Measurements from ENCODE around the gene CDH6.

CDH6 gene

GRCh38 chr5:31225118-31225517 is 31.6 kb downstream of the CDH6 start:
- H3K9me3 ChIP-seq (ENCODE audit: control extremely low read depth in 1 of 5, control insufficient read depth in 4 of 5, insufficient read depth in 2 of 5, low read depth in 1 of 5, low read length in 4 of 5) = no peaks in the 10 kb centered on the region
- H3K27me3 ChIP-seq (replicated peaks in 2 of 5; ENCODE audit: control insufficient read depth in 4 of 5, insufficient read depth in 5 of 5, low read length in 4 of 5) = no peaks in the 10 kb centered on the region
- H3K27ac ChIP-seq (ENCODE audit: insufficient read depth in 1 of 2, low read depth in 1 of 2, low read length in 2 of 2, poor library complexity in 1 of 2, severe bottlenecking in 2 of 2) = no peak overlapping the region
- H3K36me3 ChIP-seq (ENCODE audit: control insufficient read depth in 4 of 4, insufficient read depth in 4 of 4, low read length in 3 of 4) = no peaks in the 10 kb centered on the region
- CTCF ChIA-PET = interaction anchor here (1.2 kb wide), 1 partner anchor 823 kb away, joined by 3 read pairs; no protein-coding TSS in a partner anchor
- no peak overlapping the region for H3K4me3 ChIP-seq (ENCODE audit: control insufficient read depth in 1 of 7, extremely low read depth in 1 of 7, insufficient read depth in 4 of 7, low read depth in 2 of 7, low read length in 6 of 7)
- POLR2A ChIA-PET = no interaction called here
- no peaks in the 10 kb centered on the region for H3K4me1 ChIP-seq (ENCODE audit: control extremely low read depth in 1 of 4, control insufficient read depth in 4 of 4, insufficient read depth in 4 of 4, low read length in 3 of 4)
- WGBS (ENCODE audit: insufficient coverage) = 80% methylated on average over 1 of the region's 5 CpGs
- no peak for DNase-seq

- H3K4me1 ChIP-seq (ENCODE audit: control extremely low read depth in 1 of 4, control insufficient read depth in 4 of 4, insufficient read depth in 4 of 4, low read length in 3 of 4) = no peaks in the 10 kb centered on the region
- ChIA-PET POLR2A (no interaction called here), CTCF (no interaction called here)
- no peak overlapping the region for H3K27ac ChIP-seq (ENCODE audit: insufficient read depth in 1 of 2, low read depth in 1 of 2, low read length in 2 of 2, poor library complexity in 1 of 2, severe bottlenecking in 2 of 2)
- no peak overlapping the region for H3K4me3 ChIP-seq (ENCODE audit: control insufficient read depth in 1 of 7, extremely low read depth in 1 of 7, insufficient read depth in 4 of 7, low read depth in 2 of 7, low read length in 6 of 7)
- no peaks in the 10 kb centered on the region for H3K9me3 ChIP-seq (ENCODE audit: control extremely low read depth in 1 of 5, control insufficient read depth in 4 of 5, insufficient read depth in 2 of 5, low read depth in 1 of 5, low read length in 4 of 5)
- H3K36me3 ChIP-seq (ENCODE audit: control insufficient read depth in 4 of 4, insufficient read depth in 4 of 4, low read length in 3 of 4) = no peaks in the 10 kb centered on the region
- WGBS (ENCODE audit: insufficient coverage) = no CpG with 5 or more reads among the region's 3 CpGs
- DNase-seq = no peak
- no peaks in the 10 kb centered on the region for H3K27me3 ChIP-seq (replicated peaks in 2 of 5; ENCODE audit: control insufficient read depth in 4 of 5, insufficient read depth in 5 of 5, low read length in 4 of 5)
Observed at GRCh38 chr5:31225613-31226012, 32.1 kb downstream of the CDH6 start.

- 95% methylated on average over 5 of the region's 5 CpGs for WGBS (ENCODE audit: insufficient coverage)
- Histone ChIP-seq H3K9me3 (ENCODE audit: control extremely low read depth in 1 of 5, control insufficient read depth in 4 of 5, insufficient read depth in 2 of 5, low read depth in 1 of 5, low read length in 4 of 5) (no peaks in the 10 kb centered on the region), H3K27ac (ENCODE audit: insufficient read depth in 1 of 2, low read depth in 1 of 2, low read length in 2 of 2, poor library complexity in 1 of 2, severe bottlenecking in 2 of 2) (no peak overlapping the region), H3K36me3 (ENCODE audit: control insufficient read depth in 4 of 4, insufficient read depth in 4 of 4, low read length in 3 of 4) (no peaks in the 10 kb centered on the region), H3K4me3 (ENCODE audit: control insufficient read depth in 1 of 7, extremely low read depth in 1 of 7, insufficient read depth in 4 of 7, low read depth in 2 of 7, low read length in 6 of 7) (no peak overlapping the region), H3K4me1 (ENCODE audit: control extremely low read depth in 1 of 4, control insufficient read depth in 4 of 4, insufficient read depth in 4 of 4, low read length in 3 of 4) (no peaks in the 10 kb centered on the region), H3K27me3 (replicated peaks in 2 of 5; ENCODE audit: control insufficient read depth in 4 of 5, insufficient read depth in 5 of 5, low read length in 4 of 5) (no peaks in the 10 kb centered on the region)
- ChIA-PET CTCF (no interaction called here), POLR2A (no interaction called here)
- no peak for DNase-seq
Observed at GRCh38 chr5:31226651-31227050, 33.2 kb downstream of the CDH6 start.

GRCh38 chr5:31229266-31229665 is 35.8 kb downstream of the CDH6 start:
- DNase-seq = no peak
- no peaks in the 10 kb centered on the region for H3K4me1 ChIP-seq (ENCODE audit: control extremely low read depth in 1 of 4, control insufficient read depth in 4 of 4, insufficient read depth in 4 of 4, low read length in 3 of 4)
- ChIA-PET POLR2A (no interaction called here), CTCF (no interaction called here)
- no peaks in the 10 kb centered on the region for H3K36me3 ChIP-seq (ENCODE audit: control insufficient read depth in 4 of 4, insufficient read depth in 4 of 4, low read length in 3 of 4)
- H3K9me3 ChIP-seq (ENCODE audit: control extremely low read depth in 1 of 5, control insufficient read depth in 4 of 5, insufficient read depth in 2 of 5, low read depth in 1 of 5, low read length in 4 of 5) = no peaks in the 10 kb centered on the region
- no peaks in the 10 kb centered on the region for H3K27me3 ChIP-seq (replicated peaks in 2 of 5; ENCODE audit: control insufficient read depth in 4 of 5, insufficient read depth in 5 of 5, low read length in 4 of 5)
- 86% methylated on average over 1 of the region's 2 CpGs for WGBS (ENCODE audit: insufficient coverage)
- H3K4me3 ChIP-seq (ENCODE audit: control insufficient read depth in 1 of 7, extremely low read depth in 1 of 7, insufficient read depth in 4 of 7, low read depth in 2 of 7, low read length in 6 of 7) = no peak overlapping the region
- no peak overlapping the region for H3K27ac ChIP-seq (ENCODE audit: insufficient read depth in 1 of 2, low read depth in 1 of 2, low read length in 2 of 2, poor library complexity in 1 of 2, severe bottlenecking in 2 of 2)

- H3K9me3 ChIP-seq (ENCODE audit: control extremely low read depth in 1 of 5, control insufficient read depth in 4 of 5, insufficient read depth in 2 of 5, low read depth in 1 of 5, low read length in 4 of 5) = no peaks in the 10 kb centered on the region
- H3K27me3 ChIP-seq (replicated peaks in 2 of 5; ENCODE audit: control insufficient read depth in 4 of 5, insufficient read depth in 5 of 5, low read length in 4 of 5) = no peaks in the 10 kb centered on the region
- WGBS (ENCODE audit: insufficient coverage) = 94% methylated on average over 2 of the region's 6 CpGs
- no peak overlapping the region for H3K4me3 ChIP-seq (ENCODE audit: control insufficient read depth in 1 of 7, extremely low read depth in 1 of 7, insufficient read depth in 4 of 7, low read depth in 2 of 7, low read length in 6 of 7)
- no peak for DNase-seq
- no peaks in the 10 kb centered on the region for H3K36me3 ChIP-seq (ENCODE audit: control insufficient read depth in 4 of 4, insufficient read depth in 4 of 4, low read length in 3 of 4)
- no peak overlapping the region for H3K27ac ChIP-seq (ENCODE audit: insufficient read depth in 1 of 2, low read depth in 1 of 2, low read length in 2 of 2, poor library complexity in 1 of 2, severe bottlenecking in 2 of 2)
- ChIA-PET CTCF (interaction anchor here (0.6 to 2.9 kb wide), 16 partner anchors 11 to 841 kb away, joined by 3 to 21 read pairs (median 6); no protein-coding TSS in a partner anchor), POLR2A (no interaction called here)
- no peaks in the 10 kb centered on the region for H3K4me1 ChIP-seq (ENCODE audit: control extremely low read depth in 1 of 4, control insufficient read depth in 4 of 4, insufficient read depth in 4 of 4, low read length in 3 of 4)
Observed at GRCh38 chr5:31231177-31231838, 37.8 kb downstream of the CDH6 start.

- H3K9me3 ChIP-seq (ENCODE audit: control extremely low read depth in 1 of 5, control insufficient read depth in 4 of 5, insufficient read depth in 2 of 5, low read depth in 1 of 5, low read length in 4 of 5) = no peaks in the 10 kb centered on the region
- H3K4me1 ChIP-seq (ENCODE audit: control extremely low read depth in 1 of 4, control insufficient read depth in 4 of 4, insufficient read depth in 4 of 4, low read length in 3 of 4) = no peaks in the 10 kb centered on the region
- no peak overlapping the region for H3K4me3 ChIP-seq (ENCODE audit: control insufficient read depth in 1 of 7, extremely low read depth in 1 of 7, insufficient read depth in 4 of 7, low read depth in 2 of 7, low read length in 6 of 7)
- no peaks in the 10 kb centered on the region for H3K36me3 ChIP-seq (ENCODE audit: control insufficient read depth in 4 of 4, insufficient read depth in 4 of 4, low read length in 3 of 4)
- 0% methylated on average over 1 of the region's 4 CpGs for WGBS (ENCODE audit: insufficient coverage)
- ChIA-PET POLR2A (no interaction called here), CTCF (interaction anchor here (0.7 to 2.9 kb wide), 18 partner anchors 9 to 831 kb away, joined by 3 to 21 read pairs (median 5); no protein-coding TSS in a partner anchor)
- H3K27ac ChIP-seq (ENCODE audit: insufficient read depth in 1 of 2, low read depth in 1 of 2, low read length in 2 of 2, poor library complexity in 1 of 2, severe bottlenecking in 2 of 2) = no peak overlapping the region
- no peaks in the 10 kb centered on the region for H3K27me3 ChIP-seq (replicated peaks in 2 of 5; ENCODE audit: control insufficient read depth in 4 of 5, insufficient read depth in 5 of 5, low read length in 4 of 5)
- DNase-seq = peak; percentile 46 to 67 (median 64)
Observed at GRCh38 chr5:31232273-31232888, 38.9 kb downstream of the CDH6 start.

- H3K27me3 ChIP-seq (replicated peaks in 2 of 5; ENCODE audit: control insufficient read depth in 4 of 5, insufficient read depth in 5 of 5, low read length in 4 of 5) = no peaks in the 10 kb centered on the region
- H3K4me3 ChIP-seq (ENCODE audit: control insufficient read depth in 1 of 7, extremely low read depth in 1 of 7, insufficient read depth in 4 of 7, low read depth in 2 of 7, low read length in 6 of 7) = no peak overlapping the region
- no peak for DNase-seq
- POLR2A ChIA-PET = no interaction called here
- no CpG with 5 or more reads among the region's 3 CpGs for WGBS (ENCODE audit: insufficient coverage)
- no peaks in the 10 kb centered on the region for H3K4me1 ChIP-seq (ENCODE audit: control extremely low read depth in 1 of 4, control insufficient read depth in 4 of 4, insufficient read depth in 4 of 4, low read length in 3 of 4)
- H3K36me3 ChIP-seq (ENCODE audit: control insufficient read depth in 4 of 4, insufficient read depth in 4 of 4, low read length in 3 of 4) = no peaks in the 10 kb centered on the region
- H3K9me3 ChIP-seq (ENCODE audit: control extremely low read depth in 1 of 5, control insufficient read depth in 4 of 5, insufficient read depth in 2 of 5, low read depth in 1 of 5, low read length in 4 of 5) = no peaks in the 10 kb centered on the region
- CTCF ChIA-PET = interaction anchor here (1.3 kb wide), 2 partner anchors 8 to 36 kb away, joined by 6 read pairs; no protein-coding TSS in a partner anchor
- H3K27ac ChIP-seq (ENCODE audit: insufficient read depth in 1 of 2, low read depth in 1 of 2, low read length in 2 of 2, poor library complexity in 1 of 2, severe bottlenecking in 2 of 2) = no peak overlapping the region
Observed at GRCh38 chr5:31235381-31235780, 41.9 kb downstream of the CDH6 start.

Measured in common myeloid progenitor, CD34-positive (primary cell).